ENCODE data around the gene GALNT10.

GRCh38 chr5:154251529-154251928, 61.0 kb downstream of the GALNT10 start:
- TF ChIP-seq EZH2 (IDR thresholded peaks at IDR 0.05) (no peak), POLR2AphosphoS5 (IDR thresholded peaks at IDR 0.05; ENCODE audit: borderline replicate concordance, low read depth, low read length) (no peak)

Measured in SK-N-MC (cell line).